Suprapubic skin (tissue), 3 donors: ENCODE results near the gene FAM89B.

ENCODE experiments used
- CTCF ChIP-seq, 2 donors: fragments of 200-600 bp in 1 of 2; fragments of 450-650 bp in 1 of 2; sonication (generic) in 1 of 2; IDR thresholded peaks; one replicate each; pipeline ENCODE4 v1.5.1; 2016 to 2019; ENCODE audit warnings: antibody characterized with exemption in 2 of 2, mild to moderate bottlenecking in 1 of 2, moderate library complexity in 1 of 2
- EP300 ChIP-seq: sonication (generic); formaldehyde crosslinking; IDR thresholded peaks from one replicate; pipeline ENCODE4 v1.6.1; 2017; ENCODE audit warnings: antibody characterized with exemption
- POLR2A ChIP-seq, 2 donors: fragments of 450-650 bp; IDR thresholded peaks; one replicate each; pipeline ENCODE4 v1.6.1; 2017; ENCODE audit warnings: antibody characterized with exemption in 2 of 2, mild to moderate bottlenecking in 2 of 2, moderate library complexity in 2 of 2

GRCh38 chr11:65576867-65577755 lies 4.8 kb downstream of the FAM89B start:
- no peak for TF ChIP-seq CTCF (IDR thresholded peaks at IDR 0.05)
- no peak for TF ChIP-seq EP300
- no peak for TF ChIP-seq POLR2A (IDR thresholded peaks at IDR 0.05)
